Ishikawa (cell line): ENCODE measurements around the gene TBX15.

Source experiments
- CEBPB ChIP-seq: IDR thresholded peaks from 2 replicates; pipeline ENCODE4 v1.6.1; 2012
- CREB1 ChIP-seq: IDR thresholded peaks from 2 replicates; pipeline ENCODE4 v1.6.1; 2012; ENCODE audit warnings: low read depth
- EGR1 ChIP-seq: IDR thresholded peaks from 2 replicates; pipeline ENCODE4 v1.6.1; 2012
- EP300 ChIP-seq: IDR thresholded peaks from 2 replicates; pipeline ENCODE4 v1.6.1; 2012; ENCODE audit warnings: borderline replicate concordance
- FOXM1 ChIP-seq: IDR thresholded peaks from 2 replicates; pipeline ENCODE4 v1.6.1; 2012; ENCODE audit warnings: low read depth, borderline replicate concordance
- MAX ChIP-seq: IDR thresholded peaks from 2 replicates; pipeline ENCODE4 v1.6.1; 2012
- NFIC ChIP-seq: IDR thresholded peaks from 2 replicates; pipeline ENCODE4 v1.6.1; 2012
- RAD21 ChIP-seq: IDR thresholded peaks from 2 replicates; pipeline ENCODE4 v1.6.1; 2012; ENCODE audit warnings: low read depth
- REST ChIP-seq: IDR thresholded peaks from 2 replicates; pipeline ENCODE4 v1.6.1; 2012; ENCODE audit warnings: low read depth, mild to moderate bottlenecking
- TAF1 ChIP-seq: IDR thresholded peaks from 2 replicates; pipeline ENCODE4 v1.6.1; 2012; ENCODE audit warnings: low read depth, mild to moderate bottlenecking
- TCF12 ChIP-seq: IDR thresholded peaks from 2 replicates; pipeline ENCODE4 v1.6.1; 2012; ENCODE audit warnings: low read depth
- TEAD4 ChIP-seq: IDR thresholded peaks from 2 replicates; pipeline ENCODE4 v1.6.1; 2012
- YY1 ChIP-seq: IDR thresholded peaks from 2 replicates; pipeline ENCODE4 v1.6.1; 2012; ENCODE audit warnings: low read depth
- ZBTB7A ChIP-seq: IDR thresholded peaks from 2 replicates; pipeline ENCODE4 v1.6.1; 2012; ENCODE audit warnings: low read depth
- TF ChIP-seq, protein P1 (sequence below): IDR thresholded peaks from 2 replicates; pipeline ENCODE4 v1.6.1; 2012

TBX15 gene

GRCh38 chr1:119003413-119004128 lies 15.4 kb upstream of the TBX15 start:
- TF ChIP-seq TCF12 (no peak), TEAD4 (no peak), REST (no peak), MAX (no peak), NFIC (no peak), TAF1 (no peak), CREB1 (no peak), EGR1 (no peak), EP300 (no peak), FOXM1 (no peak), CEBPB (no peak), ZBTB7A (no peak), YY1 (no peak), RAD21 (no peak)
- TF ChIP-seq, protein P1, sequence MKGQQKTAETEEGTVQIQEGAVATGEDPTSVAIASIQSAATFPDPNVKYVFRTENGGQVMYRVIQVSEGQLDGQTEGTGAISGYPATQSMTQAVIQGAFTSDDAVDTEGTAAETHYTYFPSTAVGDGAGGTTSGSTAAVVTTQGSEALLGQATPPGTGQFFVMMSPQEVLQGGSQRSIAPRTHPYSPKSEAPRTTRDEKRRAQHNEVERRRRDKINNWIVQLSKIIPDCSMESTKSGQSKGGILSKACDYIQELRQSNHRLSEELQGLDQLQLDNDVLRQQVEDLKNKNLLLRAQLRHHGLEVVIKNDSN, result no peak

- TF ChIP-seq FOXM1 (no peak), CEBPB (peak; percentile 53)
These were observed 14.0 kb upstream of the TBX15 start for GRCh38 chr1:119002028-119002686.

DNA sequence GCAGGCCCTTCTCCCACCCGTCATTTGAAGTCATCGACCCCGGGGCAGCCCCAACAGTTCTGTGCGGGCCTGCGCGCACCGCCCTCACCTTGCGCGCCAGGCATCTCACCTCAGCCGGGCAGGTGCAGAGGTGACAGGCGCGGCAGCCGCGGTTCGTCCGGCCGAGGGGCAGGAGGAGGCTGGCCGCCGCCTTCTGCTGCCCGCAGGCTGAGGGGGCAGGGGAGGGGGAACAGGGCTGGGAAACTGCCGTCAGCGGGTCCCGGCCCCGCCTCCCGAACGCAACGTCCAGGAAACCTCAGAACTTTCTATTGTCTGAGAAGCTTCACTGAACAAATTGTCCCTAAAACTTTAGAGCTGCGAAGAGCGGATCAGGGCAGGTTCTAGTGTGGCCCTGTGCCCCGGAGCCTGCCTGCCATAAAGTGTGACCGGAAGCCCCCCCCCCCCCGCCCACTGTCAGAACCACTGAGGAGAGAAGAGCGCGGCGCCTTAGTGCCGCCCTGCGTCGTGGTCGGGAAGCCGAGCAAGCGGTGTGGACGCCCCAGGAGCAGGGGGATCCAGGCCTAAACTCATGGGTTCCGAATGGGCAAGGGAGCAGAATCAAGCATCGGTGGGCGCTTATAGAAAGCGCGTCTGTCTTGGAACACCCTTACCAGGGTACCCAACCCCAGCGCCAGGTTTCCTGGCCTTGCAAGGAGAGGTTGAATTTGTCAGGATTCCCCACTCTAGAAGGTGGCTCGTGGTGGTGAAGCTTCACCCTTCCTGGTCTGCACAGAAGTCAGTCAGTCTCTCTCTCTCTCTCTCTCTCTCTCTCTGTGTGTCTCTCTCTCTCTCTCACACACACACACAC lies 13.3 kb upstream of the TBX15 start:
- TF ChIP-seq FOXM1 (no peak), CREB1 (no peak), YY1 (no peak), RAD21 (no peak), ZBTB7A (no peak)

- TF ChIP-seq REST (no peak), TEAD4 (no peak), TAF1 (no peak), EP300 (no peak), NFIC (no peak), FOXM1 (no peak), MAX (no peak), TCF12 (no peak), RAD21 (no peak), YY1 (no peak), EGR1 (no peak), CREB1 (no peak), ZBTB7A (no peak), CEBPB (no peak)
- TF ChIP-seq, protein P1, result no peak
These were observed 12.4 kb upstream of the TBX15 start for GRCh38 chr1:119000371-119001180.
